Activated CD8-positive, alpha-beta memory T cell treated with anti-CD3 and anti-CD28 coated beads for 4 hours (primary cell): ENCODE data around the gene PTPRE.
A peak's percentile ranks its signal among the peaks of the same experiment; 100 is the strongest.

ENCODE experiments used
- DNase-seq, 2 donors: peaks; one replicate each; pipeline ENCODE4 v3.0.0-alpha.2; 2020; ENCODE audit warnings: low read depth in 2 of 2

The PTPRE gene

GRCh38 chr10:127999297-128000129 is 92.6 kb downstream of the PTPRE start:
- no peak for DNase-seq

- no peak for DNase-seq
These were observed 93.8 kb downstream of the PTPRE start for GRCh38 chr10:128000471-128001362.

- DNase-seq: no peak
These were observed 94.5 kb downstream of the PTPRE start for GRCh38 chr10:128001363-128001745.

- no peak for DNase-seq
These were observed 94.9 kb downstream of the PTPRE start for GRCh38 chr10:128001849-128002248.

- no peak for DNase-seq
These were observed 96.6 kb downstream of the PTPRE start for GRCh38 chr10:128003521-128003920.

- DNase-seq: no peak
These were observed 99.0 kb downstream of the PTPRE start for GRCh38 chr10:128005858-128006257.

GRCh38 chr10:128007056-128007455 is 100.2 kb downstream of the PTPRE start:
- DNase-seq: no peak

- DNase-seq: no peak
These were observed 101.1 kb downstream of the PTPRE start for GRCh38 chr10:128007971-128008370.

- no peak for DNase-seq
These were observed 101.8 kb downstream of the PTPRE start for GRCh38 chr10:128008521-128009250.

- no peak for DNase-seq
These were observed 102.6 kb downstream of the PTPRE start for GRCh38 chr10:128009372-128010126.

GRCh38 chr10:128011059-128011979 is 104.4 kb downstream of the PTPRE start:
- peak; percentile 70 to 79 for DNase-seq

GRCh38 chr10:128013626-128014025 is 106.7 kb downstream of the PTPRE start:
- DNase-seq: no peak

GRCh38 chr10:128014236-128014635 is 107.3 kb downstream of the PTPRE start:
- no peak for DNase-seq

- no peak for DNase-seq
These were observed 109.6 kb downstream of the PTPRE start for GRCh38 chr10:128016423-128017060.

- DNase-seq: no peak
These were observed 110.9 kb downstream of the PTPRE start for GRCh38 chr10:128017822-128018221.

- DNase-seq: no peak
These were observed 111.3 kb downstream of the PTPRE start for GRCh38 chr10:128018236-128018635.

GRCh38 chr10:128018691-128019090 is 111.8 kb downstream of the PTPRE start:
- DNase-seq: no peak

- no peak for DNase-seq
These were observed 115.6 kb downstream of the PTPRE start for GRCh38 chr10:128022261-128023196.

- no peak for DNase-seq
These were observed 117.5 kb downstream of the PTPRE start for GRCh38 chr10:128024426-128024825.
